K562 (cell line): ENCODE measurements around the gene PHKA1. TPM values are rescaled to one million over a fixed set of nuclear protein-coding genes. Genes with fewer than 3 reads are reported as not detected.

Experiments
- CSDE1 ChIP-seq, 2 experiments: fragments of 450-650 bp; IDR thresholded peaks; 2 replicates each; pipeline ENCODE4 v1.6.1; 2016; ENCODE audit warnings: mild to moderate bottlenecking in 1 of 2
- IRF2 ChIP-seq: sonication (generic); formaldehyde crosslinking; IDR thresholded peaks from 2 replicates; pipeline ENCODE4 v1.8.1; 2022; ENCODE audit warnings: mild to moderate bottlenecking, missing genetic modification reagents
- MCM3 ChIP-seq: fragments of 450-650 bp; IDR thresholded peaks from 2 replicates; pipeline ENCODE4 v1.6.1; 2016
- MEF2A ChIP-seq: IDR thresholded peaks from 2 replicates; pipeline ENCODE4 v1.6.1; 2011; ENCODE audit warnings: low read depth, mild to moderate bottlenecking, low read length, moderate library complexity; ENCODE audit not compliant: control insufficient read depth
- PHTF2 ChIP-seq: fragments of 250-450 bp; sonication (Bioruptor Pico); IDR thresholded peaks from 2 replicates; pipeline ENCODE4 v1.5.0; 2021; ENCODE audit warnings: mild to moderate bottlenecking
- SMAD2 ChIP-seq: fragments of 150-350 bp; IDR thresholded peaks from 2 replicates; pipeline ENCODE4 v1.6.1; 2014; ENCODE audit warnings: low read depth, mild to moderate bottlenecking, low read length
- SMAD4 ChIP-seq: fragments of 250-450 bp; sonication (Bioruptor Pico); conservative IDR thresholded peaks from 2 replicates; pipeline ENCODE4 v1.8.0; 2021; ENCODE audit warnings: inconsistent platforms, mild to moderate bottlenecking, moderate library complexity
- SOX6 ChIP-seq: fragments of 450-650 bp; IDR thresholded peaks from 2 replicates; pipeline ENCODE4 v1.6.1; 2014; ENCODE audit warnings: mild to moderate bottlenecking
- TCF7 ChIP-seq: sonication (generic); IDR thresholded peaks from 2 replicates; pipeline ENCODE4 v1.6.1; 2016; ENCODE audit warnings: antibody characterized with exemption, borderline replicate concordance
- TGIF2 ChIP-seq: sonication (generic); formaldehyde crosslinking; IDR thresholded peaks from 2 replicates; pipeline ENCODE4 v1.8.1; 2022; ENCODE audit warnings: mild to moderate bottlenecking, missing genetic modification reagents, moderate library complexity
- TOE1 ChIP-seq, 2 experiments: fragments of 450-650 bp in 1 of 2; sonication (generic) in 1 of 2; formaldehyde crosslinking in 1 of 2; IDR thresholded peaks; 2 replicates each; pipeline versions ENCODE4 v1.7.1 to v1.8.0; 2016 to 2022; ENCODE audit warnings: borderline replicate concordance in 2 of 2, mild to moderate bottlenecking in 2 of 2, antibody characterized with exemption in 1 of 2, inconsistent platforms in 1 of 2, low read depth in 1 of 2, missing genetic modification reagents in 1 of 2, moderate library complexity in 1 of 2
- ZNF780A ChIP-seq: fragments of 250-450 bp; sonication (Bioruptor Pico); IDR thresholded peaks from 2 replicates; pipeline ENCODE4 v1.5.0; 2021; ENCODE audit warnings: mild to moderate bottlenecking
- polyA plus RNA-seq, 8 experiments: library from polyadenylated mRNA; depleted of rRNA in 4 of 8; stranded (reverse) in 5 of 8; unstranded in 3 of 8; fragments of >200 nt; fragmentation: Nextera tagmentation in 2 of 8; fragmentation: Illumina TruSeq in 1 of 8; extraction: Ambion mirVana in 2 of 8; extraction: Trizol in 1 of 8; gene quantifications; 2 replicates each; pipeline versions ENCODE4 v1.2.1 to v1.2.3, GENCODE V29; 2011 to 2014; ENCODE audit warnings: inconsistent platforms in 1 of 8, missing spikeins in 1 of 8
- total RNA-seq, 7 experiments: library from RNA; depleted of rRNA in 6 of 7; stranded (reverse); fragments of >200 nt in 6 of 7; fragmentation: Illumina TruSeq in 2 of 7; extraction: Trizol in 2 of 7; gene quantifications; 2 replicates each; pipeline versions ENCODE4 v1.2.1 to v1.2.3, GENCODE V29; 2011 to 2021; ENCODE audit warnings: low replicate concordance in 1 of 7
- TF ChIP-seq, protein P1 (sequence below), 2 experiments: fragments of 450-650 bp; IDR thresholded peaks; 2 replicates each; pipeline ENCODE4 v1.6.1; 2016; ENCODE audit warnings: mild to moderate bottlenecking in 2 of 2, borderline replicate concordance in 1 of 2, low read depth in 1 of 2, moderate library complexity in 1 of 2
- TF ChIP-seq, protein P2 (sequence below): fragments of 450-650 bp; IDR thresholded peaks from 2 replicates; pipeline ENCODE4 v1.6.1; 2017; ENCODE audit warnings: antibody characterized with exemption, mild to moderate bottlenecking

Gene PHKA1
- total and polyA plus RNA-seq, 9 of the 15 experiments (the other 6 are each of a cell fraction or from before 2014, with no cell fraction given) = 2.4 to 9.6 (median 5.8) TPM

DNA sequence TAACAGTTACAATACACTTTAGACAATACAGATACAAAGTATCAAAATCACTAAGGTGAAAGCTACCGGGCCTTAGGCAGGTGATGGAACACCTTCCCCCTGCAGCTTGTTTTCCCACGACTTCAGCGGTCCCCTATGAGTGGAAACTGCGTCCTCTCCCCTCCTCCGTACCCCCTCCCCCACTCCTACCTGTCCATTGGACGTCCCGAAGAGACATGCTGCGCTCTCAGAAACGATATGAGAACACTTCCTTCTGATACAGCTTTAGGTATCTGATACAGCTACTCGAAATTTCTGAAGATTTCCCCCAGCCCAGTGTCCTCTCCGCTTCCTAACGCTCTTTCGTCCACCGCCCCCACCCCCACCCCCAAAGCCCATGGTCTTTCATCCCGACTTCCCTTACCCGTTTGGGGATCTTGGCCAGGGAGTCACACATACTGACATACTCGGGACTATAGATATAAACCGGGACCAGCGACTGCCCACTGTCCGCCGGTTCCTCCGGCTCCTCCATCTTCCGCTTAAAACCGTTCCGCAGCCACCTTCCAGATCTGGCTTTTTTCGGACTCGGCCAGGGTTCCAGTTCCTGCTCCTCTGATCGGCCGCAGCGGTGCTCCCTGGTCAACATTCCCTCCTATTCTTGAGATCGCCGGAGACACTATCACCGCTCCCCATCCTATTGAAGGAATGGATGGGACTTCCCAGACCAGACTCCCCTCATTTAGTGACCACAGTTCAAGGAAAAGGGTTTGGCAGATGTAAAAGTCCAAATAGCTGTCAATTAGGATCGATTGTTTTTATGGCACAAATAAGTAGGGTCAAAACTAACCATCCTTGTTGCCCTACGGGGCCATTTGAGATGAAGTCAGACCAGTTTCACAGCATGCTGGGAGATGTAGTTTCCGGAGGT, 141.6 kb downstream of the PHKA1 start, which contains the start of gene HDAC8 (continued):
- TF ChIP-seq IRF2 (CRISPR knock-in tag) = no peak
- no peak for TF ChIP-seq TGIF2
- TF ChIP-seq, protein P1, sequence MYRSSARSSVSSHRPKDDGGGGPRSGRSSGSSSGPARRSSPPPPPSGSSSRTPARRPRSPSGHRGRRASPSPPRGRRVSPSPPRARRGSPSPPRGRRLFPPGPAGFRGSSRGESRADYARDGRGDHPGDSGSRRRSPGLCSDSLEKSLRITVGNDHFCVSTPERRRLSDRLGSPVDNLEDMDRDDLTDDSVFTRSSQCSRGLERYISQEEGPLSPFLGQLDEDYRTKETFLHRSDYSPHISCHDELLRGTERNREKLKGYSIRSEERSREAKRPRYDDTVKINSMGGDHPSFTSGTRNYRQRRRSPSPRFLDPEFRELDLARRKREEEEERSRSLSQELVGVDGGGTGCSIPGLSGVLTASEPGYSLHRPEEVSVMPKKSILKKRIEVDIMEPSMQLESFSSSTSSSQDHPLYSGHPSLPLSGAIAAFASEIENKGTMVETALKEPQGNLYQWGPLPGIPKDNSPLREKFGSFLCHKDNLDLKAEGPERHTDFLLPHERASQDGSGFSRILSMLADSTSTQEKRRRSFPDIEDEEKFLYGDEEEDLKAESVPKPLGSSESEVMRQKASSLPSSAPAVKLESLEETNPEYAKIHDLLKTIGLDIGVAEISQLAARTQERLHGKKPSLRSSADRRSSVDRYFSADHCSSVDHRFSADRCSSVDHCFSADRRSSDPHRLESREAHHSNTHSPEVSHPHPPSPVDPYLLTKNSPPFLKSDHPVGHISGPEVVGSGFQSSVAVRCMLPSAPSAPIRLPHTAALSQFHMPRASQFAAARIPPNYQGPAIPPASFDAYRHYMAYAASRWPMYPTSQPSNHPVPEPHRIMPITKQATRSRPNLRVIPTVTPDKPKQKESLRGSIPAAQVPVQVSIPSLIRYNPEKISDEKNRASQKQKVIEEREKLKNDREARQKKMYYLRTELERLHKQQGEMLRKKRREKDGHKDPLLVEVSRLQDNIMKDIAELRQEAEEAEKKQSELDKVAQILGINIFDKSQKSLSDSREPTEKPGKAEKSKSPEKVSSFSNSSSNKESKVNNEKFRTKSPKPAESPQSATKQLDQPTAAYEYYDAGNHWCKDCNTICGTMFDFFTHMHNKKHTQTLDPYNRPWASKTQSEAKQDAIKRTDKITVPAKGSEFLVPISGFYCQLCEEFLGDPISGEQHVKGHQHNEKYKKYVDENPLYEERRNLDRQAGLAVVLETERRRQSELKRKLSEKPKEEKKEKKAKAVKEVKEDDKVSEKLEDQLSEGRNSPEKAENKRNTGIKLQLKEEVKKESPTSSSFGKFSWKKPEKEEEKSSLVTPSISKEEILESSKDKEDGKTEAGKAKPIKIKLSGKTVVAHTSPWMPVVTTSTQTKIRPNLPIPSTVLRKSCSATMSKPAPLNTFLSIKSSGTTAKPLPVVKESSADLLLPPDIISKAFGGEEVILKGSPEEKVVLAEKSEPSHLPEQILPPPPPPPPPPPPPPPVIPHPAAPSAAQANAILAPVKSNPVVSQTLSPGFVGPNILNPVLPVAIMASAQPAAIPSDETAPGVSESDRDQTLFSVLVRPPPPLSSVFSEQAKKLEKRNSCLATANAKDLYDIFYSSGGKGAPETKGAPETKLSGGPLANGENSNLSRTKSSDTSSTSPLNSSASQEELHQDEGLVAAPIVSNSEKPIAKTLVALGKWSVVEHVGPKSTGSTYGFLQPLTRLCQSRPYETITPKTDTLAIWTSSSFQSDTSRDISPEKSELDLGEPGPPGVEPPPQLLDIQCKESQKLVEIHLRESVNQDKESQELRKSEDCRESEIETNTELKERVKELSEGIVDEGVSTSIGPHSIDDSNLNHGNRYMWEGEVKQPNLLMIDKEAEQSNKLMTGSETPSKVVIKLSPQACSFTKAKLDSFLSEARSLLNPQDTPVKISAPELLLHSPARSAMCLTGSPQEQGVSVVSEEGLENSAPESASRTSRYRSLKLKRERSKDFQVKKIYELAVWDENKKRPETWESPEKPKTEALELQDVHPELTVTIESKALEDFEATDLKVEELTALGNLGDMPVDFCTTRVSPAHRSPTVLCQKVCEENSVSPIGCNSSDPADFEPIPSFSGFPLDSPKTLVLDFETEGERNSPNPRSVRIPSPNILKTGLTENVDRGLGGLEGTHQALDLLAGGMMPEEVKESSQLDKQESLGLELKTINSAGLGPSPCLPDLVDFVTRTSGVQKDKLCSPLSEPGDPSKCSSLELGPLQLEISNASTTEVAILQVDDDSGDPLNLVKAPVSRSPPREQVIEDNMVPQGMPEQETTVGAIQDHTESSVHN (IDR thresholded peaks at IDR 0.05; ENCODE audit: borderline replicate concordance in 1 of 2, low read depth in 1 of 2) = no peak
- TF ChIP-seq TCF7 = no peak
- no peak for TF ChIP-seq SMAD2
- no peak for TF ChIP-seq CSDE1 (IDR thresholded peaks at IDR 0.05)
- no peak for TF ChIP-seq PHTF2
- TF ChIP-seq ZNF780A = no peak
- TF ChIP-seq SMAD4 (CRISPR knock-in tag) = 0 out of 2 replicates have a peak, but pooled peaks have one; percentile 17
- TF ChIP-seq SOX6 = peak; percentile 37; the same call in 1 of the 2 replicates
- TF ChIP-seq MCM3 = no peak
- TF ChIP-seq MEF2A = no peak
- TF ChIP-seq TOE1 (IDR thresholded peaks at IDR 0.05; ENCODE audit: borderline replicate concordance) = peak; percentile 93
- TF ChIP-seq TOE1 (CRISPR knock-in tag; IDR thresholded peaks at IDR 0.05; ENCODE audit: borderline replicate concordance, low read depth) = no peak
- TF ChIP-seq, protein P2, sequence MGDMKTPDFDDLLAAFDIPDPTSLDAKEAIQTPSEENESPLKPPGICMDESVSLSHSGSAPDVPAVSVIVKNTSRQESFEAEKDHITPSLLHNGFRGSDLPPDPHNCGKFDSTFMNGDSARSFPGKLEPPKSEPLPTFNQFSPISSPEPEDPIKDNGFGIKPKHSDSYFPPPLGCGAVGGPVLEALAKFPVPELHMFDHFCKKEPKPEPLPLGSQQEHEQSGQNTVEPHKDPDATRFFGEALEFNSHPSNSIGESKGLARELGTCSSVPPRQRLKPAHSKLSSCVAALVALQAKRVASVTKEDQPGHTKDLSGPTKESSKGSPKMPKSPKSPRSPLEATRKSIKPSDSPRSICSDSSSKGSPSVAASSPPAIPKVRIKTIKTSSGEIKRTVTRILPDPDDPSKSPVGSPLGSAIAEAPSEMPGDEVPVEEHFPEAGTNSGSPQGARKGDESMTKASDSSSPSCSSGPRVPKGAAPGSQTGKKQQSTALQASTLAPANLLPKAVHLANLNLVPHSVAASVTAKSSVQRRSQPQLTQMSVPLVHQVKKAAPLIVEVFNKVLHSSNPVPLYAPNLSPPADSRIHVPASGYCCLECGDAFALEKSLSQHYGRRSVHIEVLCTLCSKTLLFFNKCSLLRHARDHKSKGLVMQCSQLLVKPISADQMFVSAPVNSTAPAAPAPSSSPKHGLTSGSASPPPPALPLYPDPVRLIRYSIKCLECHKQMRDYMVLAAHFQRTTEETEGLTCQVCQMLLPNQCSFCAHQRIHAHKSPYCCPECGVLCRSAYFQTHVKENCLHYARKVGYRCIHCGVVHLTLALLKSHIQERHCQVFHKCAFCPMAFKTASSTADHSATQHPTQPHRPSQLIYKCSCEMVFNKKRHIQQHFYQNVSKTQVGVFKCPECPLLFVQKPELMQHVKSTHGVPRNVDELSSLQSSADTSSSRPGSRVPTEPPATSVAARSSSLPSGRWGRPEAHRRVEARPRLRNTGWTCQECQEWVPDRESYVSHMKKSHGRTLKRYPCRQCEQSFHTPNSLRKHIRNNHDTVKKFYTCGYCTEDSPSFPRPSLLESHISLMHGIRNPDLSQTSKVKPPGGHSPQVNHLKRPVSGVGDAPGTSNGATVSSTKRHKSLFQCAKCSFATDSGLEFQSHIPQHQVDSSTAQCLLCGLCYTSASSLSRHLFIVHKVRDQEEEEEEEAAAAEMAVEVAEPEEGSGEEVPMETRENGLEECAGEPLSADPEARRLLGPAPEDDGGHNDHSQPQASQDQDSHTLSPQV = no peak
